ENCODE results near the gene ARGLU1. TPM values are rescaled to one million over a fixed set of nuclear protein-coding genes. Genes with fewer than 3 reads are reported as not detected.

ARGLU1 gene
- total RNA-seq, 2 donors from 2014 or later: 70.0 to 80.8 TPM

DNA sequence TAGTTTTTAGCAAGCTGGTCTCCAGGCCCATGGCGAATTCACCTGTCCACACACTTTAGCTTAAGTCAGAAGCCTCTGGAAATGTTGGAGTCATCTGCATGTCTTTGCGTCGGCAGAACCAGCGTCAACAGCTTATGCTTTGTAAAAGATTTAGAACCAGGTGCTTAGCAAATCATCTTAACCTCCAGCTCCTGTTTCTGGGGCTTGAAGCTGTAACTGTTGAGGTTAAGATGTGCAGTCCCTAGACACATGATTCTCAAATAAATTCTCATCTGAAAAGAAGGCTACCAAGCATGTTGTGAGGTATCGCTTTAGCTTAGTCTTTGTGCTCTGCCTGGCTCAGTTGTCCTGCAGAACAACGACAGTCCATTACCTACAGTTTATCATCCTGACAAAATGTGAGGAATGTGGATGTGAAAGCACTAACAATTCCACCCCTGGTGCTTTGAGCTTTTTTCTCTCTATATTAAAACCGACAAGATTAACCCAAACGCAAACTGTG is 36.9 kb downstream of the ARGLU1 start:
- intact Hi-C loops (cut with DNase I, micrococcal nuclease): loop anchor here in 1 of 2 donors (10.0 kb wide), 1 partner anchor 1956 kb away; no protein-coding TSS in a partner anchor
- ATAC-seq (no peak), DNase-seq (peak in 1 of 2 donors; percentile 20)

GRCh38 chr13:106530171-106530851 is 37.6 kb downstream of the ARGLU1 start:
- DNase-seq: peak in 1 of 2 donors; percentile 53
- ATAC-seq: peak; percentile 21
- intact Hi-C loops (cut with DNase I, micrococcal nuclease): loop anchor here in 1 of 2 donors (10.0 kb wide), 1 partner anchor 1956 kb away; no protein-coding TSS in a partner anchor

- intact Hi-C loops (cut with DNase I, micrococcal nuclease): loop anchor here in 1 of 2 donors (5.0 to 10.0 kb wide), 3 partner anchors 445 to 1955 kb away; no protein-coding TSS in a partner anchor
- peak; percentile 3 for ATAC-seq
- peak in 1 of 2 donors; percentile 20 for DNase-seq
These were observed 38.3 kb downstream of the ARGLU1 start for GRCh38 chr13:106529415-106530170.

DNA sequence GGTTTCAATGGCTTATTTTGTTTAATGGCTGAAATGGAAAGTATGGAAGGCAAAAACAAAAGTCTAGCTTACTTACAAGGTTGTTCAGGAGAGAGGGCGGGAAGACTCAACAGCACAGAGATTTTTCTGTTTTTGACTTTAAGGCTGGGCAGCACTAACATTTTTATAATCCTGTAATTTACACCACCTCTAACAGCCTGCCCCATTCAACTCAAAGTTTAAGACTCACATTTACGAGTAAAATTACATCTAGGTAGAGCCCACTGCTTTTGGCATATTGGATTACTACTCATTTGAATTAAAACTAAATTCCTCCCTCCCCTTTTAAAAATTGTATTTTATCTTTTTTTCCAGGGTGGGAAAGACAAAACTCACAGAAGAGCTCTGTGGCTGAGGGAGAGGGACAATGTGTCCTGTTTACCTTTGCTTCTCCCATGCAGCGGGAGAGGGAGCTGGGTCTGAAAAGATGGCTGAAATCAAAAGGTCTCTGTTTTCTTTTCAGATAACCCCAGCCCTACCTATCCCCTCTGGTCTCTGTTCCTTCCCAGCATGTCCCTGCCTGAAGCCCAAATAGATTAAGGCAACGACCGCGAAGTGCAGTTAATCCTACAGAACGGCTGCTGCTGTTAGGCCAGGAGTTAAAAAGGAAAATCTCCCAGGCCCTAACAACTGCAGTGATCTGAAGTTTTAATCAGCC is 39.1 kb downstream of the ARGLU1 start:
- intact Hi-C loops (cut with DNase I, micrococcal nuclease): loop anchor here in 1 of 2 donors (5.0 to 10.0 kb wide), 2 partner anchors 444 to 927 kb away; no protein-coding TSS in a partner anchor

GRCh38 chr13:106527826-106528225 is 40.1 kb downstream of the ARGLU1 start:
- ATAC-seq (no peak), DNase-seq (no peak)
- intact Hi-C loops (cut with DNase I, micrococcal nuclease): loop anchor here in 1 of 2 donors (5.0 to 10.0 kb wide), 2 partner anchors 443 to 926 kb away; no protein-coding TSS in a partner anchor

More for the DNA sequence above, 39.1 kb downstream of the ARGLU1 start:
- ATAC-seq (peak; percentile 28), DNase-seq (peak in 1 of 2 donors; percentile 18)

GRCh38 chr13:106527445-106527801 is 40.5 kb downstream of the ARGLU1 start:
- intact Hi-C loops (cut with DNase I, micrococcal nuclease): loop anchor here in 1 of 2 donors (5.0 to 10.0 kb wide), 2 partner anchors 443 to 925 kb away; no protein-coding TSS in a partner anchor

GRCh38 chr13:106526738-106527444 is 41.0 kb downstream of the ARGLU1 start:
- intact Hi-C loops (cut with DNase I, micrococcal nuclease): loop anchor here in 1 of 2 donors (5.0 to 10.0 kb wide), 2 partner anchors 442 to 925 kb away; no protein-coding TSS in a partner anchor
- no peak for ATAC-seq

More at GRCh38 chr13:106527445-106527801, 40.5 kb downstream of the ARGLU1 start:
- DNase-seq (no peak), ATAC-seq (no peak)

GRCh38 chr13:106525865-106526264 is 42.1 kb downstream of the ARGLU1 start:
- ATAC-seq (no peak), DNase-seq (peak; percentile 33 to 51)
- intact Hi-C loops (cut with DNase I, micrococcal nuclease): loop anchor here in 1 of 2 donors (5.0 to 10.0 kb wide), 2 partner anchors 441 to 924 kb away; no protein-coding TSS in a partner anchor

More at GRCh38 chr13:106526738-106527444, 41.0 kb downstream of the ARGLU1 start:
- DNase-seq: no peak

DNA sequence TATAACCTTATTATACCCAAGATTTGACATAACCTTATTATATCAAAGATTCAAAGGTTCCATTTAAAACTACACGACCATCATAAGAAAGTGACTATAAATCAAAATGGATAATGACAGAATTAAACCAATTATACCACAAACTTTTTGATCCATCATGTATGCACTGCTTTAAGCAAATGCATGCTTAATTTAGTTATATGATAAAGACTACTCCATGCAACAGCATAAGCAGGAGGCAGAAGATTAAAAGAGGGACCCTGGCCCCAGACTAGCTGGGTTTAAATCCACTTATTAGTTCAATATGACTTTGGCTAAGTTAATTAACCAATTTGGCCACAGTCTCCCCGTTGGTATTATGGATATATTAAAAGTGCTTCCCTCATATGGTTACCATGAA is 43.8 kb downstream of the ARGLU1 start:
- intact Hi-C loops (cut with DNase I, micrococcal nuclease): loop anchor here in 1 of 2 donors (10.0 kb wide), 1 partner anchor 439 kb away; no protein-coding TSS in a partner anchor
- no peak for DNase-seq
- ATAC-seq: no peak

- intact Hi-C loops (cut with DNase I, micrococcal nuclease): loop anchor here in 1 of 2 donors (10.0 kb wide), 1 partner anchor 439 kb away; no protein-coding TSS in a partner anchor
These were observed 44.4 kb downstream of the ARGLU1 start for GRCh38 chr13:106523576-106523975.

GRCh38 chr13:106522898-106523525 is 44.9 kb downstream of the ARGLU1 start:
- DNase-seq (peak; percentile 31 to 53), ATAC-seq (peak; percentile 86)
- intact Hi-C loops (cut with DNase I, micrococcal nuclease): loop anchor here in 1 of 2 donors (10.0 kb wide), 1 partner anchor 438 kb away; no protein-coding TSS in a partner anchor

More at GRCh38 chr13:106523576-106523975, 44.4 kb downstream of the ARGLU1 start:
- ATAC-seq (no peak), DNase-seq (no peak)

GRCh38 chr13:106522112-106522705 is 45.7 kb downstream of the ARGLU1 start:
- intact Hi-C loops (cut with DNase I, micrococcal nuclease): loop anchor here in 1 of 2 donors (10.0 kb wide), 1 partner anchor 437 kb away; no protein-coding TSS in a partner anchor
- peak; percentile 38 for ATAC-seq
- DNase-seq: no peak

DNA sequence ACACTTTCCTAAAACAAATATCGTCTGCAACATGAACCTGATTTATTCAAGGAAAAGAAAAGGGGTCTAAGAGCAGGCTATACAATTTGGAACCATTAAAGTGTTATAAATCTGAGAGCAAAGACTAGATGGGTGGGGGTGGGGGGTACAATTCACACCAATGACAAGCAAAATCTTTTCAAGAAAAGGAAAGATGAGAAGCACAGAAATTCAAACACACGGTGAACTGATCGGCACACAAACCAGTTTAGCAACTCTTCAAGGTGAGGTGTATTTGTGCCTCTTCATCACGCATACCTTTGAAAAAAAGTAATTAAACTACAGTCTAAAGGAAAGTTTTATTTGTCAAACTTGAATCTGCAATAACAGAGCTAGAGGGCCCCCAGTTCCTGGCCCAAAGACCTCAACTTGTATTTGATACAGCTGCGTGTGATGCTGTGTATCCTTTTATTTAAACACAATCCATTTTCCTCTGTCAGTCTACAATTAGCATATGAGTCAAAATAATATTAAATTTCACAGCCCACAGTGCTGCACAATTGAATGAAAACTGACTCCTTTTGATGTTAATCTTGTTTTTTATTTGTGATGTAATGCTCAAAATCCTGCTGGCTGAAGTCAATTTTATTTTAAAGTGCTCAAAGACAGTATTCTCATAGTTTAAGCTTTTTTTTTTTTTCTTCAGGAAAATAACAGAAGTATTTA is 46.7 kb downstream of the ARGLU1 start:
- DNase-seq: no peak
- intact Hi-C loops (cut with DNase I, micrococcal nuclease): loop anchor here in 1 of 2 donors (10.0 kb wide), 1 partner anchor 436 kb away; no protein-coding TSS in a partner anchor
- no peak for ATAC-seq

DNA sequence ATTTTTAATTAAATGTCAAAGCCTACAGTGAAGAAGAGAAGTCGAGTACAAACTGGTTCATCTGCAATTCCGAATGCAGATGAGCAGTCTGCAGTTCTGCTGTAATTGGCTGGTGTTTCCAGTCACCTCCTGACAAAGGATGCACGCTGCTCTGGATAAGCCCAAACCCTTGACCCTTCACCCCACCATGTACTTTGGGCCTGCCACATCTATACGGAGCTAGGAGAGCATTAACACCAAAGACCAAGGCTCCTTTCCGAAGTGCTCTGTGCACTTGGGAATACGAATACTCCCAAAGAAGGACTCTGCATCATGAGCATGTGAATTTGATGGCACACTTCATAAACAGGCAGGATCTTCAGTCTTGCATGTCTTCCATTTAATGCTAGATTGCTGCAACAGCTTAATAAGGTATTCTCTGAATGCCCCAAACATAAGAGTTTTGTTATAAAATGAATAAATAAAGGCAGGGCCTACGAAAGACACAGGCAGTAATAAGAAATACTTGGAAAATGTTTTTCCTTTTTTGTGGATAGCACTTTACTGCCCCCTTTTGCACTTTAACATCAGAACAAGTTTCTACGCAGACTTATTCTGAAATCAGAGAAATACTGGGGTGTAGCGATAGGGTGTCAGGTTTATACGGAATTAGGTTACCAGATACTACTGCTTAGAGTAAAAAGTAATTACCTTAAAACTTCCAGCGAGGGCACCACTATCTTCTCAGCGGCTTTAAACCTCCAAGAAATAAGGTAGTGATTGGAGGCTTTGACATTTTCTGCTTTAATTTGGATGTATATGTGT is 47.5 kb downstream of the ARGLU1 start:
- ATAC-seq (peak; percentile 16), DNase-seq (no peak)
- intact Hi-C loops (cut with DNase I, micrococcal nuclease): loop anchor here in 1 of 2 donors (10.0 kb wide), 1 partner anchor 436 kb away; no protein-coding TSS in a partner anchor

DNA sequence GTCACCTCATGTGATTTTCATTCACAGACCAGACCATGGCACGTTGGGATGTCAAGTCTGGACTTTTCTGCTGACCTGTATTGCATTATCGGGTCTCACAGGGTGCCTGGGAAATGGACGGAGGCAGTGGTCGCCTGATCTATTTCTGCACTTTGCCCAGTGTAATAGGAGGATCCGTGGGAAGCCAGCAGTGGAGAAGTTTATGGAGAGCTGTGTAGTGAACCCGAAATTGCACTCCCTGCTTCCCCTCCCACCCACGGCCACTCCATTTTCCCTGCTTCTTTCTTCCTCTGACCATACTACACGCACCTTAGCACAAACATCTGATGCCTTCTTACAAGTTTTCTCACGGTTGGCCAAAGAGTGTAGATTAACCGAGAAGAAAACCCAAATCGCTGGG is 49.4 kb downstream of the ARGLU1 start:
- intact Hi-C loops (cut with DNase I, micrococcal nuclease): no loop called here
- no peak for ATAC-seq
- no peak for DNase-seq
